WTC11 (cell line): ENCODE data around the gene GRK3. TPM values are rescaled to one million over a fixed set of nuclear protein-coding genes. Genes with fewer than 3 reads are reported as not detected.
A peak's percentile ranks its signal among the peaks of the same experiment; 100 is the strongest.

Source experiments
- ATAC-seq: fragments of 200-7000 bp; cut with Tn5 transposase; 2 replicates; pipeline ENCODE4 v1.10.0; 2021; ENCODE audit warnings: mild to moderate bottlenecking, moderate library complexity
- CTCF ChIA-PET: fragments of 300-600 bp; sonication (Branson Sonifier 250); formaldehyde crosslinking; loops from one replicate; lab custom pipeline; 2021; ENCODE audit warnings: antibody characterized with exemption; lab: Charles Lee
- POLR2A ChIA-PET: fragments of 350-600 bp; sonication (Branson Sonifier 250); formaldehyde crosslinking; loops from one replicate; lab custom pipeline; 2021; ENCODE audit warnings: antibody characterized with exemption; lab: Charles Lee
- DNase-seq: peaks from one replicate; pipeline ENCODE4 v3.0.0; 2021; ENCODE audit warnings: low spot score
- H3K27ac Mint-ChIP-seq: 2 replicates; pipeline ENCODE4 v1.8.0; 2021; ENCODE audit warnings: mixed read lengths
- H3K27me3 Mint-ChIP-seq: 2 replicates; pipeline ENCODE4 v1.8.0; 2021; ENCODE audit warnings: low read depth, mild to moderate bottlenecking, moderate library complexity, mixed read lengths
- H3K36me3 Mint-ChIP-seq: 2 replicates; pipeline ENCODE4 v1.8.0; 2021; ENCODE audit warnings: mixed read lengths
- H3K4me1 Mint-ChIP-seq: 2 replicates; pipeline ENCODE4 v1.8.0; 2022; ENCODE audit warnings: mixed read lengths
- H3K4me3 Mint-ChIP-seq: 2 replicates; pipeline ENCODE4 v1.8.0; 2021; ENCODE audit warnings: mild to moderate bottlenecking, moderate library complexity, mixed read lengths
- H3K9me3 Mint-ChIP-seq: 2 replicates; pipeline ENCODE4 v1.8.0; 2021; ENCODE audit warnings: mixed read lengths
- ATF1 ChIP-seq: sonication (generic); formaldehyde crosslinking; IDR thresholded peaks from 2 replicates; pipeline ENCODE4 v1.8.1; 2023; ENCODE audit warnings: mild to moderate bottlenecking, moderate library complexity, missing genetic modification reagents
- CDX4 ChIP-seq: fragments of 250-450 bp; sonication (Bioruptor Pico); IDR thresholded peaks from 2 replicates; pipeline ENCODE4 v1.9.0; 2021; ENCODE audit warnings: moderate library complexity, mild to moderate bottlenecking, inconsistent platforms, borderline replicate concordance
- CREB1 ChIP-seq: sonication (generic); formaldehyde crosslinking; IDR thresholded peaks from 2 replicates; pipeline ENCODE4 v1.8.0; 2023; ENCODE audit warnings: mild to moderate bottlenecking, missing genetic modification reagents
- E2F1 ChIP-seq: sonication (generic); formaldehyde crosslinking; IDR thresholded peaks from 2 replicates; pipeline ENCODE4 v1.8.0; 2022; ENCODE audit warnings: mild to moderate bottlenecking, missing genetic modification reagents
- E2F5 ChIP-seq: sonication (generic); formaldehyde crosslinking; IDR thresholded peaks from 2 replicates; pipeline ENCODE4 v1.8.1; 2022; ENCODE audit warnings: mild to moderate bottlenecking, moderate library complexity, missing genetic modification reagents
- ESRRA ChIP-seq: sonication (generic); formaldehyde crosslinking; IDR thresholded peaks from 2 replicates; pipeline ENCODE4 v1.8.1; 2022; ENCODE audit warnings: mild to moderate bottlenecking, missing genetic modification reagents, borderline replicate concordance
- FOXJ3 ChIP-seq: sonication (generic); formaldehyde crosslinking; IDR thresholded peaks from 2 replicates; pipeline ENCODE4 v1.9.0; 2021; ENCODE audit warnings: missing genetic modification reagents, mild to moderate bottlenecking, borderline replicate concordance
- FOXK1 ChIP-seq: sonication (generic); formaldehyde crosslinking; IDR thresholded peaks from 2 replicates; pipeline ENCODE4 v1.8.0; 2022; ENCODE audit warnings: mild to moderate bottlenecking, moderate library complexity, missing genetic modification reagents
- FOXP1 ChIP-seq: sonication (generic); formaldehyde crosslinking; IDR thresholded peaks from 2 replicates; pipeline ENCODE4 v1.8.0; 2022; ENCODE audit warnings: missing genetic modification reagents, mild to moderate bottlenecking, moderate library complexity, borderline replicate concordance
- GABPB1 ChIP-seq: sonication (generic); formaldehyde crosslinking; IDR thresholded peaks from 2 replicates; pipeline ENCODE4 v1.8.1; 2023; ENCODE audit warnings: mild to moderate bottlenecking, missing genetic modification reagents
- GTF2I ChIP-seq: fragments of 250-450 bp; sonication (Bioruptor Pico); conservative IDR thresholded peaks from 2 replicates; pipeline ENCODE4 v1.4.0; 2021; ENCODE audit warnings: mild to moderate bottlenecking
- KAT7 ChIP-seq: sonication (generic); formaldehyde crosslinking; IDR thresholded peaks from 2 replicates; pipeline ENCODE4 v1.8.1; 2023; ENCODE audit warnings: missing genetic modification reagents, mild to moderate bottlenecking, borderline replicate concordance
- NFYB ChIP-seq: sonication (generic); formaldehyde crosslinking; conservative IDR thresholded peaks from 2 replicates; pipeline ENCODE4 v1.8.0; 2022; ENCODE audit warnings: low read depth, missing genetic modification reagents
- NR3C1 ChIP-seq: sonication (generic); formaldehyde crosslinking; conservative IDR thresholded peaks from 2 replicates; pipeline ENCODE4 v1.8.1; 2023; ENCODE audit warnings: low read depth, mild to moderate bottlenecking, missing genetic modification reagents
- OVOL2 ChIP-seq: fragments of 250-450 bp; sonication (Bioruptor Pico); IDR thresholded peaks from 2 replicates; pipeline ENCODE4 v1.9.0; 2021; ENCODE audit warnings: mild to moderate bottlenecking, borderline replicate concordance
- PREB ChIP-seq: sonication (generic); formaldehyde crosslinking; IDR thresholded peaks from 2 replicates; pipeline ENCODE4 v1.8.1; 2022; ENCODE audit warnings: mild to moderate bottlenecking, missing genetic modification reagents, moderate library complexity, borderline replicate concordance
- SMAD4 ChIP-seq: sonication (generic); formaldehyde crosslinking; IDR thresholded peaks from 2 replicates; pipeline ENCODE4 v1.8.0; 2022; ENCODE audit warnings: mild to moderate bottlenecking, missing genetic modification reagents
- TEAD1 ChIP-seq: sonication (generic); formaldehyde crosslinking; IDR thresholded peaks from 2 replicates; pipeline ENCODE4 v1.8.0; 2022; ENCODE audit warnings: mild to moderate bottlenecking, missing genetic modification reagents
- TEAD4 ChIP-seq: sonication (generic); formaldehyde crosslinking; IDR thresholded peaks from 2 replicates; pipeline ENCODE4 v1.8.0; 2022; ENCODE audit warnings: mild to moderate bottlenecking, missing genetic modification reagents
- ZNF121 ChIP-seq: sonication (generic); formaldehyde crosslinking; IDR thresholded peaks from 2 replicates; pipeline ENCODE4 v1.8.0; 2023; ENCODE audit warnings: missing genetic modification reagents
- ZNF138 ChIP-seq: sonication (generic); formaldehyde crosslinking; conservative IDR thresholded peaks from 2 replicates; pipeline ENCODE4 v1.8.1; 2022; ENCODE audit warnings: mild to moderate bottlenecking, moderate library complexity, missing genetic modification reagents
- ZNF416 ChIP-seq: fragments of 250-450 bp; sonication (Bioruptor Pico); IDR thresholded peaks from 2 replicates; pipeline ENCODE4 v1.9.0; 2021; ENCODE audit warnings: mild to moderate bottlenecking, inconsistent platforms
- ZNF671 ChIP-seq: fragments of 250-450 bp; sonication (Bioruptor Pico); IDR thresholded peaks from 2 replicates; pipeline ENCODE4 v1.8.0; 2021; ENCODE audit warnings: mild to moderate bottlenecking
- total RNA-seq: library from RNA; stranded (reverse); gene quantifications from 3 replicates; pipeline ENCODE4 v1.2.3, GENCODE V29; 2021
- TF ChIP-seq, protein P1 (sequence below): sonication (generic); formaldehyde crosslinking; IDR thresholded peaks from 2 replicates; pipeline ENCODE4 v1.8.1; 2023; ENCODE audit warnings: mild to moderate bottlenecking, missing genetic modification reagents
- TF ChIP-seq, protein P2 (sequence below): fragments of 250-450 bp; sonication (Bioruptor Pico); IDR thresholded peaks from 2 replicates; pipeline ENCODE4 v1.9.0; 2021; ENCODE audit warnings: mild to moderate bottlenecking
- TF ChIP-seq, protein P3 (sequence below): sonication (generic); formaldehyde crosslinking; IDR thresholded peaks from 2 replicates; pipeline ENCODE4 v1.8.1; 2022; ENCODE audit warnings: missing genetic modification reagents, borderline replicate concordance

Gene GRK3
- total RNA-seq, 1 experiment from 2014 or later = 27.1 TPM

GRCh38 chr22:25637672-25638071 is 73.2 kb downstream of the GRK3 start:
- peaks cover 23% of the 10 kb centered on the region for H3K9me3 Mint-ChIP-seq
- DNase-seq = no peak
- CTCF ChIA-PET = interaction anchor here (0.5 kb wide), 1 partner anchor 1225 kb away, joined by 4 read pairs; no protein-coding TSS in a partner anchor
- no peak for TF ChIP-seq CDX4 (CRISPR knock-in tag)
- TF ChIP-seq GABPB1 (CRISPR knock-in tag) = no peak
- TF ChIP-seq FOXK1 = no peak
- no peak for TF ChIP-seq E2F5 (CRISPR knock-in tag)
- no peak for TF ChIP-seq NR3C1 (CRISPR knock-in tag)
- no peak for TF ChIP-seq ZNF671 (CRISPR knock-in tag)
- no peak for TF ChIP-seq FOXP1
- TF ChIP-seq KAT7 (CRISPR knock-in tag) = no peak
- TF ChIP-seq, protein P1, sequence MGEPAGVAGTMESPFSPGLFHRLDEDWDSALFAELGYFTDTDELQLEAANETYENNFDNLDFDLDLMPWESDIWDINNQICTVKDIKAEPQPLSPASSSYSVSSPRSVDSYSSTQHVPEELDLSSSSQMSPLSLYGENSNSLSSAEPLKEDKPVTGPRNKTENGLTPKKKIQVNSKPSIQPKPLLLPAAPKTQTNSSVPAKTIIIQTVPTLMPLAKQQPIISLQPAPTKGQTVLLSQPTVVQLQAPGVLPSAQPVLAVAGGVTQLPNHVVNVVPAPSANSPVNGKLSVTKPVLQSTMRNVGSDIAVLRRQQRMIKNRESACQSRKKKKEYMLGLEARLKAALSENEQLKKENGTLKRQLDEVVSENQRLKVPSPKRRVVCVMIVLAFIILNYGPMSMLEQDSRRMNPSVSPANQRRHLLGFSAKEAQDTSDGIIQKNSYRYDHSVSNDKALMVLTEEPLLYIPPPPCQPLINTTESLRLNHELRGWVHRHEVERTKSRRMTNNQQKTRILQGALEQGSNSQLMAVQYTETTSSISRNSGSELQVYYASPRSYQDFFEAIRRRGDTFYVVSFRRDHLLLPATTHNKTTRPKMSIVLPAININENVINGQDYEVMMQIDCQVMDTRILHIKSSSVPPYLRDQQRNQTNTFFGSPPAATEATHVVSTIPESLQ (CRISPR knock-in tag) = no peak
- no peak for TF ChIP-seq GTF2I (CRISPR knock-in tag)
- no peak for TF ChIP-seq SMAD4 (CRISPR knock-in tag)
- no peak for TF ChIP-seq ZNF138 (CRISPR knock-in tag)
- TF ChIP-seq ZNF121 (CRISPR knock-in tag) = no peak
- TF ChIP-seq TEAD4 = no peak
- TF ChIP-seq ATF1 (CRISPR knock-in tag) = no peak
- no peak for TF ChIP-seq FOXJ3
- no peak for TF ChIP-seq PREB
- TF ChIP-seq ESRRA (CRISPR knock-in tag) = no peak
- no peak for TF ChIP-seq CREB1
- no peak for TF ChIP-seq TEAD1 (CRISPR knock-in tag)
- TF ChIP-seq, all 79 proteins: peak for 0
- no peak for ATAC-seq
- Mint-ChIP-seq H3K36me3 (peaks cover 27% of the 10 kb centered on the region), H3K4me3 (no peak overlapping the region), H3K27me3 (no peaks in the 10 kb centered on the region), H3K4me1 (peaks cover 15% of the 10 kb centered on the region), H3K27ac (no peak overlapping the region)
- POLR2A ChIA-PET = no interaction called here

DNA sequence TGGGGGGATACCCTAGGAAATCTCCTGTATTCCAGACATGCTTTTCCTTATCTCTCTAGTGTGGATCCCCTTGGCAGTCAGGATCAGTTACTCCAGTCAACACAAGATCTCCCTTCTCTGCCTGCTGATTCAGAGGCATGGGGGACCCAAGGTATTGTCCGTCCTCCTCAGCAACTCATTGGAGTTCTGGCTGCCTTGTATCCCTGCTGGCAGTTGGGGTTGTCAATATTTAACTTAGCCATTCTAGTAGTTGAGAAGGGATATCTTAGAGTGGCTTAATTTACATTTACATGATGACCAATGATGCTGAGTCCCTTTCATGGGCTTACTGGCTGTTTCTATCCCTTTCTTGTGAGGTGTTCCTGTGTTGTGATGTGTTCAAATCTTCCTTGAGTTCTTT is 74.2 kb downstream of the GRK3 start:
- Mint-ChIP-seq H3K4me3 (no peak overlapping the region), H3K36me3 (peaks cover 27% of the 10 kb centered on the region)
- CTCF ChIA-PET = no interaction called here

DNA sequence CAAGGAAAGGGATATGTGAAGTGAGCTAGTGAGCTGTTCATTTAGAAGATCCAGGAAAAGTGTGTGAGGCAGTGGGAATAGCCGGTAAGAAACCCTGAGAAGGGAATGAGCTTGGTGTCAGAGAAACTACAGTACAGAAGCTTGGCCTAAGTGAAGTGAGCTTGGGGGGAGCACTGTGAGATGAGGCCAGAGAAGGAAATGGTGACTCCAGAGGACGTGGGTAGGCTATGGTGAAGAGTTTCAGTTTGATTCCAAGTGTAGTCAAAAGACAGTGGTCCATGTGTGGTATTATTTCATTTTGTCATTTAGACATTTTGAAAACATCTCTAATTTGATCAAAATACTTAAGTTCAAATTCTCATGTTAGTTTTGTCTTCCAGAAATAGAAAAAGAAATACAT is 77.2 kb downstream of the GRK3 start:
- TF ChIP-seq, protein P2, sequence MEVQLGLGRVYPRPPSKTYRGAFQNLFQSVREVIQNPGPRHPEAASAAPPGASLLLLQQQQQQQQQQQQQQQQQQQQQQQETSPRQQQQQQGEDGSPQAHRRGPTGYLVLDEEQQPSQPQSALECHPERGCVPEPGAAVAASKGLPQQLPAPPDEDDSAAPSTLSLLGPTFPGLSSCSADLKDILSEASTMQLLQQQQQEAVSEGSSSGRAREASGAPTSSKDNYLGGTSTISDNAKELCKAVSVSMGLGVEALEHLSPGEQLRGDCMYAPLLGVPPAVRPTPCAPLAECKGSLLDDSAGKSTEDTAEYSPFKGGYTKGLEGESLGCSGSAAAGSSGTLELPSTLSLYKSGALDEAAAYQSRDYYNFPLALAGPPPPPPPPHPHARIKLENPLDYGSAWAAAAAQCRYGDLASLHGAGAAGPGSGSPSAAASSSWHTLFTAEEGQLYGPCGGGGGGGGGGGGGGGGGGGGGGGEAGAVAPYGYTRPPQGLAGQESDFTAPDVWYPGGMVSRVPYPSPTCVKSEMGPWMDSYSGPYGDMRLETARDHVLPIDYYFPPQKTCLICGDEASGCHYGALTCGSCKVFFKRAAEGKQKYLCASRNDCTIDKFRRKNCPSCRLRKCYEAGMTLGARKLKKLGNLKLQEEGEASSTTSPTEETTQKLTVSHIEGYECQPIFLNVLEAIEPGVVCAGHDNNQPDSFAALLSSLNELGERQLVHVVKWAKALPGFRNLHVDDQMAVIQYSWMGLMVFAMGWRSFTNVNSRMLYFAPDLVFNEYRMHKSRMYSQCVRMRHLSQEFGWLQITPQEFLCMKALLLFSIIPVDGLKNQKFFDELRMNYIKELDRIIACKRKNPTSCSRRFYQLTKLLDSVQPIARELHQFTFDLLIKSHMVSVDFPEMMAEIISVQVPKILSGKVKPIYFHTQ = no peak
- no peak for TF ChIP-seq ZNF416
- TF ChIP-seq OVOL2 (CRISPR knock-in tag) = no peak
- TF ChIP-seq CREB1 = no peak
- TF ChIP-seq E2F1 (CRISPR knock-in tag) = no peak
- TF ChIP-seq, protein P3, sequence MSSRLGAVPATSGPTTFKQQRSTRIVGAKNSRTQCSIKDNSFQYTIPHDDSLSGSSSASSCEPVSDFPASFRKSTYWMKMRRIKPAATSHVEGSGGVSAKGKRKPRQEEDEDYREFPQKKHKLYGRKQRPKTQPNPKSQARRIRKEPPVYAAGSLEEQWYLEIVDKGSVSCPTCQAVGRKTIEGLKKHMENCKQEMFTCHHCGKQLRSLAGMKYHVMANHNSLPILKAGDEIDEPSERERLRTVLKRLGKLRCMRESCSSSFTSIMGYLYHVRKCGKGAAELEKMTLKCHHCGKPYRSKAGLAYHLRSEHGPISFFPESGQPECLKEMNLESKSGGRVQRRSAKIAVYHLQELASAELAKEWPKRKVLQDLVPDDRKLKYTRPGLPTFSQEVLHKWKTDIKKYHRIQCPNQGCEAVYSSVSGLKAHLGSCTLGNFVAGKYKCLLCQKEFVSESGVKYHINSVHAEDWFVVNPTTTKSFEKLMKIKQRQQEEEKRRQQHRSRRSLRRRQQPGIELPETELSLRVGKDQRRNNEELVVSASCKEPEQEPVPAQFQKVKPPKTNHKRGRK (CRISPR knock-in tag) = no peak
- CTCF ChIA-PET = interaction anchor here (1.3 kb wide), 1 partner anchor 131 kb away, joined by 4 read pairs; no protein-coding TSS in a partner anchor
- ATAC-seq (no peak), DNase-seq (no peak)
- H3K27me3 Mint-ChIP-seq = no peaks in the 10 kb centered on the region
- H3K36me3 Mint-ChIP-seq = peaks cover 27% of the 10 kb centered on the region
- H3K4me1 Mint-ChIP-seq = peaks cover 30% of the 10 kb centered on the region
- POLR2A ChIA-PET = no interaction called here
- peak overlapping the region; percentile 16; the same call in 1 of the 2 replicates for H3K27ac Mint-ChIP-seq
- H3K9me3 Mint-ChIP-seq = peaks cover 23% of the 10 kb centered on the region
- no peak overlapping the region for H3K4me3 Mint-ChIP-seq

More for the DNA sequence above, 74.2 kb downstream of the GRK3 start:
- no peak for TF ChIP-seq NFYB (CRISPR knock-in tag)
- Mint-ChIP-seq H3K4me1 (peaks cover 25% of the 10 kb centered on the region), H3K27me3 (no peaks in the 10 kb centered on the region), H3K9me3 (peaks cover 23% of the 10 kb centered on the region), H3K27ac (no peak overlapping the region)
- DNase-seq = no peak
- POLR2A ChIA-PET = no interaction called here
- ATAC-seq = no peak
